GM18951 (cell line): ENCODE data around the gene ALMS1.
"Not testable (repeated sequence)": the region's sequence is repeated elsewhere in the genome, so short reads cannot be mapped to it uniquely, and the experiment has no call there.

Experiments
- POLR2A ChIP-seq: IDR thresholded peaks from 4 replicates; pipeline ENCODE4 v1.6.1; 2011; ENCODE audit warnings: mild to moderate bottlenecking; ENCODE audit not compliant: insufficient read length, insufficient read depth; ENCODE audit errors: extremely low read depth
- in situ Hi-C: fragments of 300-500 bp; cut with MboI; formaldehyde crosslinking; loops from one replicate; pipeline ENCODE4 v1.12.0; 2022; ENCODE audit warnings: low sequenced_read_pairs, mixed read lengths, inconsistent platforms; ENCODE audit not compliant: unreplicated experiment

The ALMS1 gene

GRCh38 chr2:73638429-73638828 lies 252.8 kb downstream of the ALMS1 start:
- in situ Hi-C loops: no loop called here
- TF ChIP-seq POLR2A: no peak

- no peak for TF ChIP-seq POLR2A
- in situ Hi-C loops: loop anchor here (5.0 kb wide), 1 partner anchor 62 kb away; no protein-coding TSS in a partner anchor
Observed at GRCh38 chr2:73640511-73640911, 254.9 kb downstream of the ALMS1 start.

DNA sequence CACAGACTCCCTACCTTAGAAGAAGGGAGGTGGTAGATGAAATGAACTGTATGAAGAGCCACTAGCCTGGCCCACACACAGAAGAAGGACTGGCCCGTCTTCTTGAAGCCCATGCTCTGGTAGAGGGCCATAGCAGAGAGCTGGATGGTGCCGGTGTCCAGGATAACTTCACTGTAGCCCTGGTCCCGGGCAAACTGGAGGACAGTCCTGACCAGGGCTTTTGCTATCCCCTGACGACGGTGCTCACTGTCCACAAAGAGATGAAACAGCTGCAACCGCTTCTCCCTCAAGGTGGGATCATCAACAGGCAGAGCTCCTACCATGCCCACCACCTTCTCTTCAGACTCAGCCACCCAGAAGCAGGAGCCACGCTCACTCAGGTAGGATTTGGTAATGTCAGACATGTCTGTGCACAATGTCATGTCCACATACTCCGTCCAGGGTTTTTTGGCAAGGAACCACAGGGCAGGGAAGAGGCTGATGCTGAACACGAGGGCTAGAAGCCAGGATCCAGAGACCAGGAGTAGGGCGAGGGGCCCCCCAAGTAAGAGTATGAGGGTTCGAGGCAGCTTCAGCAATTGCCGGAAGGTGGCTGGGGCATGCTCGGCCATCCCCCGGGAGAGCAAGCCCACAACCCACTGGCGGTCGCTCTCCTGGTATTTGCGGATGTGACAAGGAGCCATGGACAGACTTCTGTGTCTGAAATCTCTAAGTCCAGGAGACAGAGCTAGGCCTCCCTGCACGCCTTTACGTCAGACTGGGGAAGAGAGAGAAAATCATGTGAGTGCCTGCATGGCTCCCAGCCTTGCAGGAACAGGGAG lies 255.5 kb downstream of the ALMS1 start:
- in situ Hi-C loops: loop anchor here (5.0 kb wide), 1 partner anchor 61 kb away; no protein-coding TSS in a partner anchor
- no peak for TF ChIP-seq POLR2A

DNA sequence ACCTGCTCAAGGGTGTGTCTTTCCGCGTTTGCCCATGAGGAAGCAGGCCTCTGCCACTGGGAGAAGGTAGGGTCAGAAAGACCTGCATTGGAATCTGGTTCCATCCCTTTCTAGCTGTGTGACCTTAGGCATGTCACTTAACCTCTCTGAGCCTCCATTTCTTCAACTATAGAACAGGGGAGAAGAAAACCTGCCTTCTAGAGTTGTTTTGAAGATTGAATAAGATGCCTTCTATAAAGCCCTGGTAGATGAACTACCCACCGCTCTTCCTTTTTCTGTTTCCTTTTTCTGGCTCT lies 256.1 kb downstream of the ALMS1 start:
- no peak for TF ChIP-seq POLR2A
- in situ Hi-C loops: loop anchor here (5.0 kb wide), 1 partner anchor 61 kb away; no protein-coding TSS in a partner anchor

GRCh38 chr2:73642338-73643018 lies 256.8 kb downstream of the ALMS1 start, which contains the start of gene NAT8:
Gene NAT8 (minus strand): TSS chr2:73642422. CDS start chr2:73641628, 794 bp downstream.
- in situ Hi-C loops: loop anchor here (5.0 kb wide), 1 partner anchor 60 kb away; no protein-coding TSS in a partner anchor
- no peak for TF ChIP-seq POLR2A

GRCh38 chr2:73647690-73648089 lies 262.1 kb downstream of the ALMS1 start:
- in situ Hi-C loops: not testable (repeated sequence)

- TF ChIP-seq POLR2A: no peak
- in situ Hi-C loops: no loop called here
Observed at GRCh38 chr2:73651591-73652230, 266.1 kb downstream of the ALMS1 start.

DNA sequence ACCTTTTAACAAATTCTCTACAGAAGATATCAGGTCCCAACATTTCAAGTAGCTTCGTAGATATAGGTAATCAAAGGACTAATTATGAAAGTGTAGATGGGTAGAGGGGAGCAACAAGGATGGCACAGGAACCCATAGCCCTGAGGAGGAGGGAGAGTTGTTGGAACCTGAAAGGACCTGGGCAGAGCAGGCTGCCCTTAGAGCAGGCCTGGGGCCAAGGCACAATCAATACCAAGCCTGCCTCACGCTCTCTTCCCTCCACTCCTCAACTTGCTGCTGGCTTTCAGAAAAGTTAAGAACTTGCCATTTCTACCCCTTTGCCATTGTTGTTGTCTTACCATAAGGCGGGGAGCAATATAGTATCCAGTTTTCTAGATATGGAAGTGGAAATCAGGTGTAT lies 266.7 kb downstream of the ALMS1 start:
- in situ Hi-C loops: no loop called here
- TF ChIP-seq POLR2A: no peak

DNA sequence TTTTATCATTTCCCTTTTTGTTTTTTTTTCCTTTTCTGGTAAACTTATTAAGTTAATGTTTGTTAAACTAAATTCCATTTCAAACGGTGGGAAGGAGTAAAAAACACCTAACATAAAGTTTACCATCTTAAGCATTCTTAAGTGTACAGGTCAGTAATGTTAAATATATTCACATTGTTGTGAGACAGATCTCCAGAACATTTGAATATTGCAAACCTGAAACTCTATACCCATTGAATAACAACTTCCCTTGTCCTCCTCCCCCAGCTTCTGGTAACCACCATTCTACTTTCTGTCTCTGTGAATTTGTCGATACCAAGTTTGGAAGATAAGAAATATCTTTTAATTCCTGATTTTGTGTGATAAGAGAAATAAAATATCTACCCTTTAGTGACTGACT lies 268.5 kb downstream of the ALMS1 start:
- TF ChIP-seq POLR2A: no peak
- in situ Hi-C loops: no loop called here
